ENCODE results near the gene FILIP1L.

FILIP1L gene

GRCh38 chr3:99794485-99794884 is 319.8 kb downstream of the FILIP1L start:
- Histone ChIP-seq H3K27me3 (ENCODE audit: control insufficient read depth, insufficient read depth, low read length) (no peaks in the 10 kb centered on the region), H3K9me3 (ENCODE audit: control insufficient read depth, low read length) (no peaks in the 10 kb centered on the region), H3K27ac (no peak overlapping the region), H2AFZ (no peak overlapping the region), H3K4me3 (ENCODE audit: low read depth, low read length) (no peak overlapping the region), H3K4me1 (no peaks in the 10 kb centered on the region), H3K36me3 (ENCODE audit: control insufficient read depth, insufficient read depth, low read length) (no peaks in the 10 kb centered on the region), H3K9ac (no peak overlapping the region), H3K4me2 (ENCODE audit: low read length) (no peak overlapping the region), H3K79me2 (no peaks in the 10 kb centered on the region)
- no peak for TF ChIP-seq CTCF (IDR thresholded peaks at IDR 0.05)

- no peak overlapping the region for H3K9ac ChIP-seq
- H3K4me3 ChIP-seq (ENCODE audit: low read depth, low read length): no peak overlapping the region
- no peak overlapping the region for H3K27ac ChIP-seq
- H3K4me1 ChIP-seq: no peaks in the 10 kb centered on the region
- H3K27me3 ChIP-seq (ENCODE audit: control insufficient read depth, insufficient read depth, low read length): no peaks in the 10 kb centered on the region
- H3K79me2 ChIP-seq: no peaks in the 10 kb centered on the region
- TF ChIP-seq CTCF (IDR thresholded peaks at IDR 0.05): peak; percentile 30
- H2AFZ ChIP-seq: no peak overlapping the region
- no peaks in the 10 kb centered on the region for H3K9me3 ChIP-seq (ENCODE audit: control insufficient read depth, low read length)
- no peaks in the 10 kb centered on the region for H3K36me3 ChIP-seq (ENCODE audit: control insufficient read depth, insufficient read depth, low read length)
- no peak overlapping the region for H3K4me2 ChIP-seq (ENCODE audit: low read length)
These were observed 325.1 kb downstream of the FILIP1L start for GRCh38 chr3:99789011-99789721.

Measured in parathyroid adenoma (tissue), 2 donors.